ENCODE data around the gene RBM5.

The RBM5 gene

DNA sequence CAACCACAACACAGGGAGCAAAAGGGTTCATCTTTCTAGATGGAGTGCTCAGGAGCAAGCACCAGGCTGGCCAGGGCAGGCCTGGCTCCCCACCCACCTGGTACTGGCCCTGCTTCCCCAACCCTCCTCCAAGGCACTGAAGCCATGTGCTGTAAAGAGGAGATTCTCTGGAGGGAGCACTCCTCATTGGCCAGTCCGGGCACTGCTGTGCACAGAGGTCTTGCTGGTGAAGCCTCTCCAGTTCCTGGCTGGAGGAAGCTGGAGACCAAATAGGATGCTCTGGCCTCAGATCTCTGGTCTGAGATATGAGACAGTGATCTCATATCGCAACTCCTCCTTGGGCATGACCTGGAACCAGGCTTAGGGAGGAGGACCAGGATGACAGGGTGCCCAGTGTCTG, 58.7 kb downstream of the RBM5 start:
- TF ChIP-seq, protein P1, sequence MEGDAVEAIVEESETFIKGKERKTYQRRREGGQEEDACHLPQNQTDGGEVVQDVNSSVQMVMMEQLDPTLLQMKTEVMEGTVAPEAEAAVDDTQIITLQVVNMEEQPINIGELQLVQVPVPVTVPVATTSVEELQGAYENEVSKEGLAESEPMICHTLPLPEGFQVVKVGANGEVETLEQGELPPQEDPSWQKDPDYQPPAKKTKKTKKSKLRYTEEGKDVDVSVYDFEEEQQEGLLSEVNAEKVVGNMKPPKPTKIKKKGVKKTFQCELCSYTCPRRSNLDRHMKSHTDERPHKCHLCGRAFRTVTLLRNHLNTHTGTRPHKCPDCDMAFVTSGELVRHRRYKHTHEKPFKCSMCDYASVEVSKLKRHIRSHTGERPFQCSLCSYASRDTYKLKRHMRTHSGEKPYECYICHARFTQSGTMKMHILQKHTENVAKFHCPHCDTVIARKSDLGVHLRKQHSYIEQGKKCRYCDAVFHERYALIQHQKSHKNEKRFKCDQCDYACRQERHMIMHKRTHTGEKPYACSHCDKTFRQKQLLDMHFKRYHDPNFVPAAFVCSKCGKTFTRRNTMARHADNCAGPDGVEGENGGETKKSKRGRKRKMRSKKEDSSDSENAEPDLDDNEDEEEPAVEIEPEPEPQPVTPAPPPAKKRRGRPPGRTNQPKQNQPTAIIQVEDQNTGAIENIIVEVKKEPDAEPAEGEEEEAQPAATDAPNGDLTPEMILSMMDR (IDR thresholded peaks at IDR 0.05; ENCODE audit: low read length): no peak
- no peak for TF ChIP-seq EZH2 (IDR thresholded peaks at IDR 0.05; ENCODE audit: borderline replicate concordance, low read length)
- Histone ChIP-seq H3K4me2 (ENCODE audit: low read length) (no peak overlapping the region), H2AFZ (ENCODE audit: low read length) (no peak overlapping the region), H3K9ac (ENCODE audit: low read length) (no peak overlapping the region), H3K4me1 (ENCODE audit: insufficient read depth, low read length, severe bottlenecking) (no peaks in the 10 kb centered on the region), H3K9me3 (ENCODE audit: low read length) (no peaks in the 10 kb centered on the region), H3K36me3 (ENCODE audit: insufficient read depth, low read length) (no peaks in the 10 kb centered on the region), H3K27ac (ENCODE audit: low read depth, low read length, poor library complexity, severe bottlenecking) (no peak overlapping the region), H3K79me2 (ENCODE audit: insufficient read depth, low read length) (no peaks in the 10 kb centered on the region), H3F3A (ENCODE audit: insufficient read depth, low read length) (no peaks in the 10 kb centered on the region), H3K4me3 (ENCODE audit: low read depth, low read length, poor library complexity, severe bottlenecking) (no peak overlapping the region), H4K20me1 (ENCODE audit: insufficient read depth, low read length) (no peaks in the 10 kb centered on the region), H3K27me3 (ENCODE audit: insufficient read depth, low read length) (peaks cover 4% of the 10 kb centered on the region), H3K9me2 (ENCODE audit: low read depth, low read length) (no peaks in the 10 kb centered on the region)

DNA sequence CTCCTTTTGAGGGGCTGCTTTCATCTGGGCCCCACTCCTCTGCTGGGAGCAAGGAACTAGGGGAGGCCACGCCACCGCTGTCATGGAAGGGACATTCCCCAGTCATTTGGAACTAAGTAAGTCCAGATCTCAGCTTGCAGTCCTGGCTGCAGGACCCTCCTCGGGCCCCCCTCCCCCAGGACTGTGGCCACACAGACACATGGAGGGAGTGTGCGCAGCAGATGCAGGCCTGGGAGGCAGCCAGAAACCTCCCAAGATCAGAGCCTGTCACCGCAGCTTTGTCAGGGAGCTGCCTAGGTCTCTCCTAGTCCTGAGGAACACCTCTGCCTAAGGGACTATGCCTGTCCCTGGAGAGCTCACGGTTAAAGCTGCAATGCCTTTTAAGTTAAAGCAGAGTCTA, 59.1 kb downstream of the RBM5 start:
- Histone ChIP-seq H3K9ac (ENCODE audit: low read length) (no peak overlapping the region), H3F3A (ENCODE audit: insufficient read depth, low read length) (no peaks in the 10 kb centered on the region), H3K79me2 (ENCODE audit: insufficient read depth, low read length) (no peaks in the 10 kb centered on the region), H4K20me1 (ENCODE audit: insufficient read depth, low read length) (no peaks in the 10 kb centered on the region), H3K27me3 (ENCODE audit: insufficient read depth, low read length) (peaks cover 4% of the 10 kb centered on the region), H3K27ac (ENCODE audit: low read depth, low read length, poor library complexity, severe bottlenecking) (no peak overlapping the region), H3K9me2 (ENCODE audit: low read depth, low read length) (no peaks in the 10 kb centered on the region), H2AFZ (ENCODE audit: low read length) (no peak overlapping the region), H3K36me3 (ENCODE audit: insufficient read depth, low read length) (no peaks in the 10 kb centered on the region), H3K4me2 (ENCODE audit: low read length) (no peak overlapping the region), H3K4me3 (ENCODE audit: low read depth, low read length, poor library complexity, severe bottlenecking) (no peak overlapping the region), H3K4me1 (ENCODE audit: insufficient read depth, low read length, severe bottlenecking) (no peaks in the 10 kb centered on the region), H3K9me3 (ENCODE audit: low read length) (no peaks in the 10 kb centered on the region)
- no peak for TF ChIP-seq EZH2 (IDR thresholded peaks at IDR 0.05; ENCODE audit: borderline replicate concordance, low read length)
- TF ChIP-seq, protein P1 (IDR thresholded peaks at IDR 0.05; ENCODE audit: low read length): no peak

DNA sequence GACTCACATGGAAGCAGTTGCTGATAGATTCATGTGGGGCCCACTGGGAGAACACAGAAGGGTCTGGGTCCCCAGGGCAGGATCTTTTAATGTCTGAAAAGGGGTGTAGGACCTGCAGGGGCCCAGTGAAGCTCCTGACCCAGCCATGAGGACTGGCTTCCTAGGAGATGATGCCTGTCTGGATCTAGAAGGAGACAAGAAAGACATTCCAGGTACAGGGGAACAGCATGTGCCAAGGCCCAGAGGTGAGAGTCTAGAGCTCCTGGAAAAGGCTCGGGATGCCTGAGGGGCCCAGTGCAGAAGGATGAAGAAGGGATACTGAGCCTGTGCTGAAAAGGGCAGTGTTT, 61.7 kb downstream of the RBM5 start:
- H3F3A ChIP-seq (ENCODE audit: insufficient read depth, low read length): no peaks in the 10 kb centered on the region
- H3K4me2 ChIP-seq (ENCODE audit: low read length): no peak overlapping the region
- no peaks in the 10 kb centered on the region for H3K36me3 ChIP-seq (ENCODE audit: insufficient read depth, low read length)
- H3K4me3 ChIP-seq (ENCODE audit: low read depth, low read length, poor library complexity, severe bottlenecking): no peak overlapping the region
- no peak overlapping the region for H3K27ac ChIP-seq (ENCODE audit: low read depth, low read length, poor library complexity, severe bottlenecking)
- no peak for TF ChIP-seq EZH2 (IDR thresholded peaks at IDR 0.05; ENCODE audit: borderline replicate concordance, low read length)
- TF ChIP-seq, protein P1 (IDR thresholded peaks at IDR 0.05; ENCODE audit: low read length): no peak
- peaks cover 6% of the 10 kb centered on the region for H3K4me1 ChIP-seq (ENCODE audit: insufficient read depth, low read length, severe bottlenecking)
- H3K9me2 ChIP-seq (ENCODE audit: low read depth, low read length): no peaks in the 10 kb centered on the region
- no peak overlapping the region for H3K9ac ChIP-seq (ENCODE audit: low read length)
- no peaks in the 10 kb centered on the region for H3K9me3 ChIP-seq (ENCODE audit: low read length)
- H2AFZ ChIP-seq (ENCODE audit: low read length): no peak overlapping the region
- H3K79me2 ChIP-seq (ENCODE audit: insufficient read depth, low read length): no peaks in the 10 kb centered on the region
- H4K20me1 ChIP-seq (ENCODE audit: insufficient read depth, low read length): no peaks in the 10 kb centered on the region
- no peaks in the 10 kb centered on the region for H3K27me3 ChIP-seq (ENCODE audit: insufficient read depth, low read length)

All from OCI-LY1 (cell line).